Fibroblast of the conjunctiva (primary cell): ENCODE measurements around the gene RAB6B.
A peak's percentile ranks its signal among the peaks of the same experiment; 100 is the strongest.
"Not testable (repeated sequence)": the region's sequence is repeated elsewhere in the genome, so short reads cannot be mapped to it uniquely, and the experiment has no call there.

Experiments
- DNase-seq: peaks from one replicate; pipeline ENCODE4 v3.0.0-alpha.2; 2010; ENCODE audit warnings: low read depth

Gene RAB6B

DNA sequence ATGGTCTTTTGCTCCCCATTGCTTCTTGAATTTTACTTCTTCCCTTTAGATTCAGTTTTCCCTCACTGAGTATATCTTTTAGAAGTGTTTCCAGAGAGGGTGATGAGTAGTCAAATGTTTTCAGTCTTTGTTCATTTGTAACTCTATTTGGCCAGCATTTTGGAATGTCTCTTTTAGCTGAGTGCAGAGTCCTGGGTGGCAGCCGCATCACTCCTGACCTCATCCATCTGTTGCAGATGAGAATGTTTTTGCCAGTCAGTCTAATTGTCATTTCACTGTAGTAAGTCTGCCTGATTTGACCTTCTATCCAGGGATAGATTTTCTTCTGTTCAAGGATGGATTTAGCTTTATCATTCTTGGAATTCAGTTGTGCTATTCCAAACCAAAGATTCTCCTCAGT lies 82.8 kb downstream of the RAB6B start:
- DNase-seq = no peak

DNA sequence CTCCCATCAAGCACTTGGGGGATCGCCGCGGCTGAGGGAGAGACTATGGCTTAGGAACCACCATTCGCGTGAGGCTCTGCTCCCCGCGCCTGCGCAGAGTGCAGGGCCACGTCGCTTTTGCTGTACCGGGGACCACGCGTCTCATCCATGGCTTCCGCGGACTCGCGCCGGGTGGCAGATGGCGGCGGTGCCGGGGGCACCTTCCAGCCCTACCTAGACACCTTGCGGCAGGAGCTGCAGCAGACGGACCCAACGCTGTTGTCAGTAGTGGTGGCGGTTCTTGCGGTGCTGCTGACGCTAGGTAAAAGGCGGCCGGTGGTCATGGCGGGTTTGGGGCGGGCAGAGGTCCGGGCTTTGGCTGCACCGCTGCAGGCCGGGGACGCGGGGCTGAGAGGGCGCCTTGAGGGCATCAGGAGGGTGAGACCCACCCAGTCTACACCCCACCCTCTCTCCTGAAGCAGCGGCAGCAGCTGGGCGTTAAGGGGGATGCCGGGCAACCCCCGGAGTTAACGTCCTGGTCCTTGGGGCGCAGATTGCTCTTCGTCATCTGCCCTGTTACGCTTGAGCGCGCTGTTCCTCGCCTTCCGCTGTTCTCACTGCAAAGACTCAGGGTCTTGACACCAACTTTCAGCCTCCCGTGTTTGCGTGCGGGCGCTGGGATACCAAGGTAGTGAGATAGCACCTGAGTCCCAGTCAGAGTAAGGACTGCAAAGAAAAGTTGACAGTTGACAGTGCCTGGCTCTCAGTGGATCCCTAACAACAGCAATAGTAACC lies 89.8 kb downstream of the RAB6B start, which contains the start of gene SRPRB:
SRPRB (plus strand) TSS at position 114 of the 774 bp plus-strand sequence; CDS start at position 148, 34 bp downstream.
- DNase-seq = peak; percentile 88

DNA sequence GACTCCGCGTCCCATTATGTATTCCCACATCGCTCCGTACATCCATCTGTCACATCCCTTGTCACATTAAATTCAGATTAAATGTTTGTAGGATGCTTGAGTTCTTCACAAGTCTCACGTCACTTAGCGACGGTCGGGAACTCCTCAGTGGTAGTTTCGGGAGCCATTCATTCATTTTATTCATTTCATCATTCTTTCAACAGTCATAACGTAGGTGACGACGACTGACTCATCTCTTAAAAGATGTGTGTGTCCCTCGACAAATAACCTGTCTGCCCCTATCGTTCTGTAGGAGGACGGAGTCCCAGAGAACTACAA lies 90.3 kb downstream of the RAB6B start:
- no peak for DNase-seq

DNA sequence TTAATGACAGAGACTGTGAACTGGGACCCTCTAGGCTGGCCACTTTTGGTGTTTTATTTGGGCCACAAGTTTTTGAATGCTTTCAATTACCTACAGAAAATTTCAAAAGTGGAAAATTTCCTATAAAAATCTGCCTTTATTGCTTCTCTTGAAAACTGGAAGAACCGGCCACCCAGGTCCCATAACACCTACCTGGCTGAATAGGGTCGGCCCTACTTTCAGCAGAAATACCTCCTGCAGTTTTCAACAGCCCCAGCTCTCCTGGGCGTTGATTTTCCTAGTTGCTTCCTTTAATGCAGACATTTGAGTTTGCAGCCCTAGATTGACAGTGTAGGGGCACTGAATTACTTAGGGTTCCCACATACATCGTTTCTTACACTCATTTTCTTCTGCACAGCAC lies 90.8 kb downstream of the RAB6B start:
- no peak for DNase-seq

DNA sequence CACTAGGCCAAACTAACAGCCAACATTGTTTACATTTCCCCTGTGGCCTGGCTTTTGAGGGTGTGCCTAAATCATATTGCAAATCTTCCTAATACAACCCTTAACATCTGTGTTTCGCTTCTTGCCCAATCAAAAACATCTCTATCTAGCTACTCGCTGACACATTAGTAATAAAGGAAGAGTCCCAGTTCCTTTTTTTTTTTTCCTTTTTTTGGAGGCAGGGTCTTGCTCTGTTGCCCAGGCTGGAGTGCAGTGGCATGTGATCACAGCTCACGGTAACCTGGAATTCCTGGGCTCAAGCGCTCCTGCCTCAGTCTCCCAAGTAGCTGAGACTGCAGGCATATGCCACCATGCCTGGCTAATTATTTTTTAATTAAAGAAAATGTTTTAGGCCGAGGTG lies 92.2 kb downstream of the RAB6B start:
- DNase-seq = no peak

DNA sequence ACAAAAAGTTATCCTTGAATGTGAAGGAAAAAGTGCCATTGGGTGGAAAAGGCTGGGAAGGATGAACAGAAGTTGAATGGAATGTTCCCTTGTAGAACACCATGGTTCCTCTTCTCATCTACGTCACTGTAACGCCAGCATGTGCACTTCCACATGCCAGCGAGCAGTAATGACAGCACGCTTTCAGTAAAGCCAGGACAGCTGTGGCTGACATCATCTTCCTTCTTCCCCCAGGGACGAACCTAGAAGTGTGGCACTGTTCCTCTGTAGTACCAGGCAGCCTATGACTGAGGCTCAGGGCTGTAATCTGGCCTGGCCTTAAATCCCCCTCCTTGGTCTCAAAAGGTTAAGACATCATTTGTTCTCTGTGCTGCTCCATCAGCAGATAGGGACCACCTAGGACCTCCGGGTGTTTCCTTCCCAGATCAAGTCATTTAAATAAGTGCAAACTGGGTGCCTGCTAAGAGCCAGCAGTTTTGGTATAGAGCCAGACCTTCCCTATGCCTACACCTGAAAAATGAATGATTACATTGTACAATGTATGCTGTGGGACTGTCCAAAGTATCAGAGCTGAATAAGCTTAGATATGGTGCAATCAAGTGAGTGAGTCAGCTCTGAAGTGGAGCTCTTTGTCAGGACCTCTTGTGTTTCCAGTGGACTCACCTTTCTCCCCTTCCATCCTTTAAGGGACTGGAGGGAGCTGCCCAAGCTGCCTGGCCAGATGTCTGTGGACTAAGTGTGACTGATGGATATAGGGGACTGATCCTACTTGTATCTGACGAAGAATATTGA lies 95.7 kb downstream of the RAB6B start:
- DNase-seq = no peak

DNA sequence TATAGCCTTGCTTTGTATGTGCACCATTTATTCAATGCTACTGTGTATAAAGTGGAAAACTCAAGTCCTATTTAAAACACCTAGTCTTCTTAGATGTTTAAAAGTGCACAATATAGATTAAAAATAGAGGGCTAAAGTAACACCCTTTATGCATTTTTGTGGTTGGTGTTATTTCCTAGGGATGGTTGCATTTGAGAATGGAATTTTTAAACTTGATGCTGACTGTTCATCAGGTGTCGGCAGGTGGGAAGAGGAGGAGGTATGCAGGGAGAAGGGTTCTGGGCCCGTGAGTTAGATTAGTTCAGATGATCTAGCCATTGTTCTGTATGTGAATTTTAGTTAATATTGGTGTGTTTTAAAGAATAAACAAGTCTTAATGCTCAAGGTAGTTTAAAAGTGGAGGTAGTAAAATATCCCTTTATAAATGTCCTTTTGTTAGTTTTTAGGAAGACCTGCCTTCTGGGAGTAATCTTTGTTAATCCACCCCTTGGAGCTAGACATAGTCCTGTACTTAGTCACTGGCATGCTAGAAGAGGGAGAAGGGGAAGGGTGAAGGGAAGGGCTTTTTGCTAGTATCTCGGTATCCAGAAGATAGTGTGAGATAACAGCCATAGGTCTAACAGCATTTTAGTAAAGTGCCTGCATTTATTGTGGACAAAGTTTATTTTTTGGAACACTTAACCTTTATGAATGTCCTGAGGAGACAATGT lies 98.1 kb downstream of the RAB6B start:
- DNase-seq = no peak

DNA sequence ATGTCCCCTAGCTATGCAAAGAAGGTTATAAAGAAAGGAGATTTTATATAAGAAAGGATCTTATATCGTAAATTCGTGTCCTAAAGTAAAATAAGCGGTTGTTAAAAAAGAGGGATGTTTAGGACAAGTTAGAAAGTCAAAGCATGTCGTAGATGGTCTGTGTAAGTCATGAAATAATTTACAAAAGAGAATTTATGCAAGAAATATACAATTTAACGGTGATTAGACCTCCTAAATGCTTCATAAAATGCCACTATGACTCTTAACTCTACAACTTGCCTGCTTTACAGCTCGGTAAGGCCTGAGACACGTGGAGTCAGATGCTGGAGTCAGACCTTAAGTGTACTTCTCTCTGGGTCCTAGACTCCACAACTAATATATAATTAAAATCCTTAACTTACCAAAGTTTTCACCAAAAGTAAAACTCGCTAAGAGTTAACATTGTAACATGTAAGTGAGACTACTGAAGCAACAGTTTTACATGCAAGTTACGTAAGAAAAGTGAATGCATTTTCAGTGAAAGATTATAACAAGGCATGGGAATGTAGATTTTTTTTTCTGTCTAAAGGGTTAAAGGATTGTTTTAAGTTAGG lies 103.4 kb downstream of the RAB6B start:
- no peak for DNase-seq

DNA sequence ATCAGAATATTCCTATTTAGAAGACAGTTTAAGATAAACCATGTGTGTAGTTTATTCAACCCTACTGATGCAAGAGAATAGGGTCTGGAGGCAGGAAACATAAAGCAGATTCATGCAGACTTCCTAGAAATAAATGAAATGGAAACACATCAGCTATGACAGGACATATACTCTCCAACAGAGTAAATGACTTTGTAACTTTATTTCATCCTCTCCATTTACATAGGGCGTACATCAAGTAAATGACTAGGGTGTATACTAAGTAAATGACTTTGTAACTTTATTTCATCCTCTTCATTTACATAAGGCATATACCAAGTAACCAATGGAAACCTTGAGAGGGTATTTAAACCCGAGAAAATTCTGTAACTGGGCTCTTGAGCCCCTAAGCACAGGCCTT lies 107.7 kb downstream of the RAB6B start:
- no peak for DNase-seq

DNA sequence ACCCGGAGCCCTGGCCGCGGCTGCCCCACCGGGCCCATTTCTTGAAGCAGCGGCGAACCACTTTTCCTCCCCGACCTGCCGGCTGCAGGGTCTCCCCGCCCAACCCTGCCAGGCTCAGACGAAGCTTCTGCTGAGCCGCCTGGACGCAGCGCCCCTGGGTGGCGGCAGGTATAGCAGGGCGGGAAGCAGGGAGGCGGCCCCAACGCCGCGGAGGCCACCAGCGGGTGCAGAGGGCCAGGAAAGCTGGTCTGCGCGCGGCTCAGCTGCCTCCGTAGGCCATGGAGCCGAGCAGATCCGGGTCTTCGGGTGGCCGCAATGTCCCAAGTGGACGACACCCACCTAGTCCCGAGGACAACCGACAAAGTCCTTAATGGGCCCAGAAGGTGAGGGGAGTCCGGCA lies 111.9 kb downstream of the RAB6B start:
- no peak for DNase-seq

DNA sequence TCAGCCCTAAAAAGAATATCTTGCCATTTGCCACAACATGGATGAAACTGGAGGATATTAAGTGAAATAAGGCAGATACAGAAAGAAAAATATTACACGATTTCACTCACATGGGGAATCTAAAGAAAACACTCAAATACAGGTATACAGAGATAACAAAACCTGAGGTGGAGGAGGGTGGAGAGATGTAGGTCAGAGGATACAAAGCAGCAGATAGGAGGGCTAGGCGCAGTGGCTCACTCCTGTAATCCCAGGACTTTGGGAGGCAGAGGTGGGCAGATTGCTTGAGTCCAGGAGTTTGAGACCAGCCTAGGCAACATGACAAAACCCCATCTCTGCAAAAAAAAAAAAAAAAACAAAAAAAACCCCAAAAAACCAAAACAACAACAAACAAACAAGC lies 113.2 kb downstream of the RAB6B start:
- no peak for DNase-seq

DNA sequence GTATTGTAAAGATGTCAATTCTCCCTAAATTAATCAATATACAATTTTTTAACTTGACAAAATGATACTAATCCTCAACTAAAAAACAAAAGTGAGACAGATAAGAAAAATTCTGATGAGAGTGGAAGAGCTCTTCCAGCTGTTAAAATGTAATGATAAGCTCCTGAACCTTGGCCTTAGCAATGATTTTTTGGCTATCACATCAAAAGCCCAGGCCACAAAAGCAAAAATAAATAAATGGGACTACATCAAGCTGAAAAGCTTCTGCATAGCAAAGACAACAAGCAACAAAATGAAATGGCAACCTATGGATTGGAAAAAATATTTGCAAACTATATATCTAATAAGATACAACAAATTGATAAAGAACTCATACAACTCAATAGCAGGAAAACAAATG lies 114.1 kb downstream of the RAB6B start:
- DNase-seq = no peak

DNA sequence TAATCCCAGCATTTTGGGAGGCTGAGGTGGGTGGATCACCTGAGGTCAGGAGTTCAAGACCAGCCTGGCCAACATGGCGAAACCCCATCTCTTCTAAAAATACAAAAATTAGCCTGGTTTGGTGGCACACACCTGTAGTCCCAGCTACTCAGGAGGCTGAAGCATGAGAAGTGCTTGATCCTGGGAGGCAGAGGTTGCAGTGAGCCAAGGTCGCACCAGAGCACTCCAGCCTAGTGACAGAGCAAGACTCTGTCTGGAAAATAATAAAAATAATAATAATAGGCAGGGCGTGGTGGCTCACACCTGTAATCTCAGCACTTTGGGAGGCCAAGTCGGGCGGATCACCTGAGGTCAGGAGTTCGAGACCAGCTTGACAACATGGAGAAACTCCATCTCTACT lies 114.9 kb downstream of the RAB6B start:
- DNase-seq = not testable (repeated sequence)

DNA sequence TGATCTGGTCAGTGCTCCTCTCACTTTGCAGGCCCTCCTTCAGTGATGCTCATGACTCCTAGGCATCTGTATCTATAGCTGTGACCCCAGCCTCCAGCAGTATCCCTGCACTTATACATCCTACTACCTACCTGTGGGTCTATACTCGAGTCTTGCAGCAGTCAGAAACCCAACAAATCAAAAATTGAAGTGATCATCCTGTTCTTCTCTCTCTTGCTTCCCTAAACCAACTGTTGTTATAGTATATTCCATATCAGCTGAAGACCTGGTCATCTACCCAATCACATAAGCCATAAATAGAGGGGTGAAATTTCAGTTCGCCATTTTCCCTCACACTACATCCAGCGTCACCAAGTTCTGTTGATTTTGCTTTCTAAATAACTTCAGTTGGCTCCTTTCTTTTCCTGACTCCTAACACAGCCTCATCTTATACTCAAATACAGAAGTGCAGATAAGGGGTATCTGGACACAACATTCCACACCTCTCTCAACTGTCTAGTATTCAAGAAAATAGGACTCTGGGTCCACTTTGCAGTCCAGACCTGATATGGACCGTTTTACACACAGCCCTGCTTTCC lies 116.0 kb downstream of the RAB6B start:
- no peak for DNase-seq

DNA sequence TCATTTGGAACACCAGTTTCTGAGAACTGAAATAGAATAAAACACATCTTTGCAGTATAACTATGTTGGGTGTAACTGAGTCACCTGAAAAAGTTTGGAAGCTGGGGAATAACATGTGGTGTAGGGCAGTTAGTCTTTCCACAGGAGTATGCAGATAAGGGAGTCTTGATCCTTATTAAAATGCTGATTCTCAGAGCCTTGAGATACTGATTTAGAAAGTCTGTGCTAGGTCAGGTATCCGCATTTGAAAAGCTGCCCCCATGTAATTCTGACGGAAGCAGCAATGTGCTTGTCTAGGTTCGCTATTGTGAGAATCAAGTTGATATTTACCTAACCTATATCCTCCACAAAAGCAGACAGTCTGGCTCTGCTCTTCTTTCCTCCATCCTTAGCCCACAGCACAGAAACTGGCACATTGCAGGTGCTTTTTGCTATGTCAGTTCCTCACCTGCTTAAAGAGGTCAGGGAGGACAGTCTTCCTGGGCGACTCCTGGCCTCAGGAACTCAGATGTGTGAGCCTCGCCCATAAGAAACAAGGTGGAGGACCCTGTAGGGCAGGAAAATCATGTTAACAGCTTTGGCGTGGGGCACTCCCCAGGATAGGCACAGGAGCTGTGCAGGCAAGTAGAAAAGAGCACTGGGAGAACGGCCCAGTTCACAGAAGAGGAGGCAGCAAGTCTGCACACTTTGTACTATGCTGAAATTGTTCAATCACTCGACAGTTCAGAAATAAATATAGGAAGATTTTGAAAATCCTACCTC lies 117.7 kb downstream of the RAB6B start:
- no peak for DNase-seq

DNA sequence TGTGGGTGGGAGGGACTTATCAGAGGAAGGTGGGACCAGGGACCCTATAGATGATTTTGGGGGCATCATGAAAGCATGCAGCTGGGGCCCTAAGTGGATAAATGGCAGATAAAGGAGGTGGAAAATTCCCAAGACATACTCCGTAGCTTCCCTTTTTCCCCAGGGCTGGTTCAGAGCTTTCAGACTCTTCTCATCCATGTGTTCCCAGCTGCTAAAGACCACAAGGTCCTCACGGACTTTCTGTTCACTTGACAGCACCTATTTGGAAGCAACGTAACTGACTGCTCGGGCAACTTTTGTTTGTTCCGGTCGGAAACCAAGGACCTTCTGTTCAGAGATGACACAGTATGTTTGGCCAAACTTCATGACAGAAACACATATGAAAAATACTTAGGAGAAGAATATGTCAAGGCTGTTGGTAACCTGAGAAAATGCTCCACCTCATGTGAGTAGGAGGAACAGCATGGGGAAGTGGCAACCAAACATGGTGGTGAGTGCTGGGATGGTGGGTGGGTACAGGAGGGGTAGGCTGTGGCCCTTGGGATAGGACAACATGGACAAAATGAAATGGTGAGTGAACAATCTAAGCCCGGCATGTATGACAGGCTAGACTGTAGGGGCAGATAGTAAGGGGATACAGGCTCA lies 118.8 kb downstream of the RAB6B start:
- no peak for DNase-seq

DNA sequence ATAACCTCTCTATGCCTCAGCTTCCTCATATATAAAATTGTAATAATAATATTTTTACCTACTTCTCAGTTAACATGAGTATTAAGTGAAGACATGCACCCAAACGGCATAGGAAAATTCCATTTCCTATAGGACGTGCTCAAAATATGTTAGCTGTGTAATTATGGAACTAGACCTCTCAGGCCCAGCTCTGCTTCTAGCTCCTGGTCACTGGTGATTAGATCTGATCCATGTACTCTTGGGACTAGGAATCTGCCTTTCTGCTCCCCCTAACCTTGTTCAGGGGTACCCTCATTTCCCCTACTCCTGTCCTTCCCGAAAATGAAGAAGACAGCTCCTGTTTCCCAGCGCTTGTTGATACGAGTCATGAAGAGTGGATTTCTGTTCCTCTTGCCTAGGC lies 119.8 kb downstream of the RAB6B start:
- no peak for DNase-seq

DNA sequence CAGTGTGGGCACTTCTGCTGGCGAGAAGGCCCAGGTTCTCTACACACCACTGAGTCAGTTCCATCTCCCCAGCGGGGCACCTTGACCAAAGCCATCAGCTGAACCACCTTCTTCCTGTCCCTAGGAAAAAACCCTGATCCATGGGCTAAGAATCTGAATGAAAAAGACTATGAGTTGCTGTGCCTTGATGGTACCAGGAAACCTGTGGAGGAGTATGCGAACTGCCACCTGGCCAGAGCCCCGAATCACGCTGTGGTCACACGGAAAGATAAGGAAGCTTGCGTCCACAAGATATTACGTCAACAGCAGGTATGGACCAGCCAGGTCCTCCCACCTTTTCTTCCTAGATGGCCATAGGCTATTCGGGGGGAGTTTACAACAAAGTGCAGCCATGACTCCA lies 120.4 kb downstream of the RAB6B start:
- no peak for DNase-seq
